GM12878 (cell line): Measurements from ENCODE around the gene INSL3. TPM values are rescaled to one million over a fixed set of nuclear protein-coding genes. Genes with fewer than 3 reads are reported as not detected.

Experiments used
- ASH2L ChIP-seq: fragments of 300-600, 200-600 bp; sonication (generic); IDR thresholded peaks from 2 replicates; pipeline ENCODE4 v1.6.1; 2017; ENCODE audit warnings: low read depth, mild to moderate bottlenecking, borderline replicate concordance
- CBX3 ChIP-seq: fragments of 200-600 bp; sonication (generic); IDR thresholded peaks from 2 replicates; pipeline ENCODE4 v1.6.1; 2016; ENCODE audit warnings: low read depth, borderline replicate concordance
- DPF2 ChIP-seq: fragments of 450-650 bp; IDR thresholded peaks from 2 replicates; pipeline ENCODE4 v1.6.1; 2017; ENCODE audit warnings: mild to moderate bottlenecking
- FOXK2 ChIP-seq: fragments of 450-650 bp; IDR thresholded peaks from 2 replicates; pipeline ENCODE4 v1.6.1; 2017; ENCODE audit warnings: mild to moderate bottlenecking, moderate library complexity
- FOXM1 ChIP-seq: IDR thresholded peaks from 2 replicates; pipeline ENCODE4 v1.6.1; 2012; ENCODE audit warnings: low read depth, mild to moderate bottlenecking, inconsistent platforms, low read length, moderate library complexity
- KAT2A ChIP-seq: conservative IDR thresholded peaks from 2 replicates; pipeline ENCODE4 v1.6.1; 2011; ENCODE audit warnings: low read depth, low read length; ENCODE audit not compliant: control insufficient read depth
- LARP7 ChIP-seq: fragments of 450-650 bp; IDR thresholded peaks from 2 replicates; pipeline ENCODE4 v1.6.1; 2017; ENCODE audit warnings: mild to moderate bottlenecking
- MEF2A ChIP-seq: IDR thresholded peaks from 2 replicates; pipeline ENCODE4 v1.6.1; 2011; ENCODE audit warnings: low read depth, mild to moderate bottlenecking, low read length, moderate library complexity; ENCODE audit not compliant: insufficient read depth
- MXI1 ChIP-seq: fragments of 150-350 bp; IDR thresholded peaks from 2 replicates; pipeline ENCODE4 v1.6.1; 2011; ENCODE audit warnings: low read depth, mild to moderate bottlenecking, inconsistent platforms, low read length, improper control_type of control experiment
- NR2C1 ChIP-seq: fragments of 450-650 bp; IDR thresholded peaks from 2 replicates; pipeline ENCODE4 v1.6.1; 2017; ENCODE audit warnings: antibody characterized with exemption, mild to moderate bottlenecking, moderate library complexity
- PML ChIP-seq: IDR thresholded peaks from 2 replicates; pipeline ENCODE4 v1.6.1; 2012; ENCODE audit warnings: low read length, inconsistent platforms
- POLR2AphosphoS5 ChIP-seq: IDR thresholded peaks from 2 replicates; pipeline ENCODE4 v1.6.1; 2011; ENCODE audit warnings: mild to moderate bottlenecking, low read length, inconsistent platforms
- RELA ChIP-seq: fragments of 450-650 bp; IDR thresholded peaks from 2 replicates; pipeline ENCODE4 v1.8.0; 2014; ENCODE audit warnings: borderline replicate concordance; ENCODE audit not compliant: partially characterized antibody
- SIX5 ChIP-seq: IDR thresholded peaks from 2 replicates; pipeline ENCODE4 v1.6.1; 2011; ENCODE audit warnings: mild to moderate bottlenecking, low read depth, low read length, moderate library complexity; ENCODE audit not compliant: severe bottlenecking
- SMAD5 ChIP-seq: IDR thresholded peaks from 2 replicates; pipeline ENCODE4 v1.6.1; 2016; ENCODE audit warnings: antibody characterized with exemption, low read depth
- SREBF2 ChIP-seq: IDR thresholded peaks from 2 replicates; pipeline ENCODE4 v1.6.1; 2012; ENCODE audit warnings: mild to moderate bottlenecking, low read length
- ZNF622 ChIP-seq: fragments of 450-650 bp; IDR thresholded peaks from 2 replicates; pipeline ENCODE4 v1.6.1; 2017; ENCODE audit warnings: mild to moderate bottlenecking, inconsistent platforms
- polyA plus RNA-seq, 11 experiments: library from polyadenylated mRNA; depleted of rRNA in 4 of 11; unstranded in 6 of 11; stranded (reverse) in 5 of 11; fragments of >200 nt; fragmentation: Nextera tagmentation in 4 of 11; fragmentation: Illumina TruSeq in 1 of 11; extraction: Ambion mirVana in 4 of 11; extraction: Trizol in 1 of 11; gene quantifications; 1 replicate in 1 of 11; 2 replicates in 10 of 11; pipeline versions ENCODE4 v1.2.1 to v1.2.3, GENCODE V29; 2011 to 2016; ENCODE audit warnings: inconsistent platforms in 2 of 11, missing spikeins in 2 of 11, low read depth in 1 of 11
- total RNA-seq, 4 experiments: library from RNA; depleted of rRNA in 3 of 4; stranded (reverse); fragments of >200 nt in 3 of 4; fragmentation: Illumina TruSeq in 1 of 4; extraction: Trizol in 1 of 4; gene quantifications; 2 replicates each; pipeline versions ENCODE4 v1.2.1 to v1.2.3, GENCODE V29; 2013 to 2021
- TF ChIP-seq, protein P1 (sequence below): IDR thresholded peaks from 2 replicates; pipeline ENCODE4 v1.6.1; 2011; ENCODE audit warnings: low read depth, low read length, improper control_type of control experiment, borderline replicate concordance
- TF ChIP-seq, protein P2 (sequence below), 3 experiments: IDR thresholded peaks in 2 of 3; conservative IDR thresholded peaks in 1 of 3; 2 replicates each; pipeline ENCODE4 v1.5.1; 2011; ENCODE audit warnings: low read depth in 3 of 3, low read length in 3 of 3, mild to moderate bottlenecking in 3 of 3, control low read depth in 2 of 3, moderate library complexity in 2 of 3, inconsistent platforms in 1 of 3, mixed read lengths in 1 of 3; ENCODE audit not compliant: control insufficient read depth in 2 of 3, insufficient read depth in 1 of 3; ENCODE audit errors: extremely low read depth in 1 of 3
- TF ChIP-seq, protein P3 (sequence below): IDR thresholded peaks from 2 replicates; pipeline ENCODE4 v1.6.1; 2011; ENCODE audit warnings: borderline replicate concordance, low read depth, mild to moderate bottlenecking, moderate library complexity, low read length; ENCODE audit not compliant: insufficient read depth, poor library complexity, severe bottlenecking
- TF ChIP-seq, protein P4 (sequence below): IDR thresholded peaks from 2 replicates; pipeline ENCODE4 v1.6.1; 2011; ENCODE audit warnings: low read depth, mild to moderate bottlenecking, low read length, moderate library complexity, borderline replicate concordance; ENCODE audit errors: extremely low read depth
- TF ChIP-seq, protein P5 (sequence below): IDR thresholded peaks from 2 replicates; pipeline ENCODE4 v1.6.1; 2012; ENCODE audit warnings: low read depth, low read length, improper control_type of control experiment

Gene INSL3
- total and polyA plus RNA-seq, 10 of the 15 experiments (the other 5 are each of a cell fraction or from before 2014, with no cell fraction given): 0.27 to 1.9 (median 0.70) TPM

DNA sequence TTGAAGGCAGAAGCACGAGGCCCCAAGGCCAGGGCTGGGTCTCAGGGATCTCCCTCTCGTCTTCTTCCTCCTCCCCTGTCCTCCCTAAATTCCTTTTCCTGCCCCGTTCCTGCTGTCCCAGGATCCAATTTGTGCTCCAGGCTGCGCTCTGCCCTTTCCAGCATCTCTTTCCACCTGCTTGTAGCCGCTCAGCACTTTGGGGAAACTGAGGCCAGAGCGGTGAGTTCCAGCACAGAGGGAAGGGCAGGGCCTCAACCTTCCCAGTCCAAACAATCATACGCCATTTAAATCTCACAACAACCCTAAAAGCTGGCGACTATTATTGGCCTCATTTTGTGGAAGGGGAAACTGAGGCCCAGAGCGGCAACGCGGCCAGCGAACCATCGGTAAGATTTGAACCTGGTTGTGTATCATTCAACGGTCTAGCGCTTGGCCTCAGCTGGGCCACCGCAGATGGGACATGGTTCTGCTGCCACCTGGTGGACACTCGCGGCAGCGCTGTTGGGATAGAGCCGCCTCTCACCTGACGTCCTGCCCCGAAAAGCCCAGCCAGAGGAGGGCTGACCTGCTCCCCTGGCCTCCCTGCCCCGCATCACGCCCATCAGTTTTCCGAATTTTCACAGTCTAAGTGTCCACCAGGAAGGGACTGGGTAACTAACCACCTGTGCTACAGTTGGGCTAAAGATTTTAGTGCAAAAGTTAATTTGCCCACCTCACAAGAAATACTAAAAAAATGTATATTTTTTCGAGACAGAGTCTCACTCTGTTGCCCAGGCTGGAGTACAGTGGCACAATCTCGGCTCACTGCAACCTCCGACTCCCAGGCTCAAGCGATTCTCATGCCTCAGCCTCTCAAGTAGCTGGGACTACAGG lies 34.2 kb upstream of the INSL3 start (continued):
- TF ChIP-seq, protein P1, sequence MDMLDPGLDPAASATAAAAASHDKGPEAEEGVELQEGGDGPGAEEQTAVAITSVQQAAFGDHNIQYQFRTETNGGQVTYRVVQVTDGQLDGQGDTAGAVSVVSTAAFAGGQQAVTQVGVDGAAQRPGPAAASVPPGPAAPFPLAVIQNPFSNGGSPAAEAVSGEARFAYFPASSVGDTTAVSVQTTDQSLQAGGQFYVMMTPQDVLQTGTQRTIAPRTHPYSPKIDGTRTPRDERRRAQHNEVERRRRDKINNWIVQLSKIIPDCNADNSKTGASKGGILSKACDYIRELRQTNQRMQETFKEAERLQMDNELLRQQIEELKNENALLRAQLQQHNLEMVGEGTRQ: no peak
- TF ChIP-seq SMAD5: no peak
- no peak for TF ChIP-seq SIX5
- TF ChIP-seq, protein P2, sequence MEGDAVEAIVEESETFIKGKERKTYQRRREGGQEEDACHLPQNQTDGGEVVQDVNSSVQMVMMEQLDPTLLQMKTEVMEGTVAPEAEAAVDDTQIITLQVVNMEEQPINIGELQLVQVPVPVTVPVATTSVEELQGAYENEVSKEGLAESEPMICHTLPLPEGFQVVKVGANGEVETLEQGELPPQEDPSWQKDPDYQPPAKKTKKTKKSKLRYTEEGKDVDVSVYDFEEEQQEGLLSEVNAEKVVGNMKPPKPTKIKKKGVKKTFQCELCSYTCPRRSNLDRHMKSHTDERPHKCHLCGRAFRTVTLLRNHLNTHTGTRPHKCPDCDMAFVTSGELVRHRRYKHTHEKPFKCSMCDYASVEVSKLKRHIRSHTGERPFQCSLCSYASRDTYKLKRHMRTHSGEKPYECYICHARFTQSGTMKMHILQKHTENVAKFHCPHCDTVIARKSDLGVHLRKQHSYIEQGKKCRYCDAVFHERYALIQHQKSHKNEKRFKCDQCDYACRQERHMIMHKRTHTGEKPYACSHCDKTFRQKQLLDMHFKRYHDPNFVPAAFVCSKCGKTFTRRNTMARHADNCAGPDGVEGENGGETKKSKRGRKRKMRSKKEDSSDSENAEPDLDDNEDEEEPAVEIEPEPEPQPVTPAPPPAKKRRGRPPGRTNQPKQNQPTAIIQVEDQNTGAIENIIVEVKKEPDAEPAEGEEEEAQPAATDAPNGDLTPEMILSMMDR (IDR thresholded peaks at IDR 0.05 in 2 of 3, conservative IDR thresholded peaks at IDR 0.05 in 1 of 3; ENCODE audit: control insufficient read depth in 2 of 3, extremely low read depth in 1 of 3, insufficient read depth in 1 of 3, low read depth in 3 of 3, low read length in 3 of 3): peak; percentile 97 to 99 (median 99); a peak in 5 of 6 replicates
- no peak for TF ChIP-seq ZNF622
- TF ChIP-seq FOXM1: no peak
- no peak; the same call in 1 of the 2 replicates for TF ChIP-seq FOXK2
- TF ChIP-seq MXI1: no peak
- no peak for TF ChIP-seq PML
- TF ChIP-seq, protein P3, sequence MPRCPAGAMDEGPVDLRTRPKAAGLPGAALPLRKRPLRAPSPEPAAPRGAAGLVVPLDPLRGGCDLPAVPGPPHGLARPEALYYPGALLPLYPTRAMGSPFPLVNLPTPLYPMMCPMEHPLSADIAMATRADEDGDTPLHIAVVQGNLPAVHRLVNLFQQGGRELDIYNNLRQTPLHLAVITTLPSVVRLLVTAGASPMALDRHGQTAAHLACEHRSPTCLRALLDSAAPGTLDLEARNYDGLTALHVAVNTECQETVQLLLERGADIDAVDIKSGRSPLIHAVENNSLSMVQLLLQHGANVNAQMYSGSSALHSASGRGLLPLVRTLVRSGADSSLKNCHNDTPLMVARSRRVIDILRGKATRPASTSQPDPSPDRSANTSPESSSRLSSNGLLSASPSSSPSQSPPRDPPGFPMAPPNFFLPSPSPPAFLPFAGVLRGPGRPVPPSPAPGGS: no peak
- TF ChIP-seq, protein P4, sequence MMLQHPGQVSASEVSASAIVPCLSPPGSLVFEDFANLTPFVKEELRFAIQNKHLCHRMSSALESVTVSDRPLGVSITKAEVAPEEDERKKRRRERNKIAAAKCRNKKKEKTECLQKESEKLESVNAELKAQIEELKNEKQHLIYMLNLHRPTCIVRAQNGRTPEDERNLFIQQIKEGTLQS: no peak
- TF ChIP-seq DPF2: no peak
- TF ChIP-seq ASH2L: no peak
- 0 out of 2 replicates have a peak, but pooled peaks have one; percentile 54 for TF ChIP-seq LARP7
- TF ChIP-seq SREBF2: no peak
- TF ChIP-seq RELA: peak; percentile 64
- no peak for TF ChIP-seq NR2C1
- no peak for TF ChIP-seq CBX3
- no peak for TF ChIP-seq KAT2A
- TF ChIP-seq, protein P5, sequence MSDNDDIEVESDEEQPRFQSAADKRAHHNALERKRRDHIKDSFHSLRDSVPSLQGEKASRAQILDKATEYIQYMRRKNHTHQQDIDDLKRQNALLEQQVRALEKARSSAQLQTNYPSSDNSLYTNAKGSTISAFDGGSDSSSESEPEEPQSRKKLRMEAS: no peak; the same call in 1 of the 2 replicates
- no peak for TF ChIP-seq MEF2A
- TF ChIP-seq POLR2AphosphoS5: no peak
